K562 (cell line): Measurements from ENCODE around the gene ARFGEF2. TPM values are rescaled to one million over a fixed set of nuclear protein-coding genes. Genes with fewer than 3 reads are reported as not detected.
A peak's percentile ranks its signal among the peaks of the same experiment; 100 is the strongest.

Source experiments
- ARID3B ChIP-seq: fragments of 250-450 bp; sonication (Bioruptor Pico); IDR thresholded peaks from 2 replicates; pipeline ENCODE4 v1.4.0; 2020; ENCODE audit warnings: borderline replicate concordance
- BCL6 ChIP-seq: fragments of 250-450 bp; sonication (Bioruptor Pico); IDR thresholded peaks from 2 replicates; pipeline ENCODE4 v1.4.0; 2020
- CGGBP1 ChIP-seq: fragments of 250-450 bp; sonication (Bioruptor Pico); IDR thresholded peaks from 2 replicates; pipeline ENCODE4 v1.9.0; 2021; ENCODE audit warnings: mild to moderate bottlenecking
- DDX20 ChIP-seq: fragments of 450-650 bp; IDR thresholded peaks from 2 replicates; pipeline ENCODE4 v1.6.1; 2016; ENCODE audit warnings: missing genetic modification characterization, low read depth, mild to moderate bottlenecking, missing compliant biosample characterization, moderate library complexity
- ETS1 ChIP-seq: conservative IDR thresholded peaks from 2 replicates; pipeline ENCODE4 v1.6.1; 2011; ENCODE audit warnings: low read depth, mild to moderate bottlenecking, low read length; ENCODE audit not compliant: control insufficient read depth
- FOSL1 ChIP-seq: fragments of 200-800 bp; sonication (Bioruptor generic); conservative IDR thresholded peaks from 2 replicates; pipeline ENCODE4 v1.6.1; 2016; ENCODE audit warnings: missing genetic modification characterization, missing compliant biosample characterization
- GABPB1 ChIP-seq: sonication (generic); formaldehyde crosslinking; IDR thresholded peaks from 2 replicates; pipeline ENCODE4 v1.8.0; 2022; ENCODE audit warnings: mild to moderate bottlenecking, missing genetic modification reagents
- HDAC2 ChIP-seq: fragments of 450-650 bp; IDR thresholded peaks from 2 replicates; pipeline ENCODE4 v1.6.1; 2016; ENCODE audit warnings: mild to moderate bottlenecking
- HES1 ChIP-seq: fragments of 450-650 bp; IDR thresholded peaks from 2 replicates; pipeline ENCODE4 v1.6.1; 2016; ENCODE audit warnings: low read depth, mild to moderate bottlenecking, moderate library complexity
- MTA1 ChIP-seq: fragments of 450-650 bp; IDR thresholded peaks from 2 replicates; pipeline ENCODE4 v1.6.1; 2017; ENCODE audit warnings: borderline replicate concordance
- MYNN ChIP-seq, 2 experiments: sonication (generic); formaldehyde crosslinking in 1 of 2; IDR thresholded peaks; 2 replicates each; pipeline versions ENCODE4 v1.5.0 to v1.6.1; 2016 to 2020; ENCODE audit warnings: antibody characterized with exemption in 1 of 2, missing genetic modification reagents in 1 of 2
- PYGO2 ChIP-seq: fragments of 450-650 bp; IDR thresholded peaks from 2 replicates; pipeline ENCODE4 v1.6.1; 2016; ENCODE audit warnings: mild to moderate bottlenecking, missing genetic modification characterization, moderate library complexity, missing compliant biosample characterization
- RB1 ChIP-seq: fragments of 450-650 bp; IDR thresholded peaks from 2 replicates; pipeline ENCODE4 v1.6.1; 2017; ENCODE audit warnings: low read depth, mild to moderate bottlenecking
- RERE ChIP-seq: sonication (generic); formaldehyde crosslinking; IDR thresholded peaks from 2 replicates; pipeline ENCODE4 v1.8.0; 2023; ENCODE audit warnings: missing genetic modification reagents, mild to moderate bottlenecking, borderline replicate concordance
- RUNX1 ChIP-seq: sonication (generic); IDR thresholded peaks from 2 replicates; pipeline ENCODE4 v1.6.1; 2016; ENCODE audit warnings: antibody characterized with exemption, low read depth
- SMARCE1 ChIP-seq: fragments of 450-650 bp; IDR thresholded peaks from 2 replicates; pipeline ENCODE4 v1.7.1; 2016; ENCODE audit warnings: mild to moderate bottlenecking
- STAT5A ChIP-seq: IDR thresholded peaks from 2 replicates; pipeline ENCODE4 v1.6.1; 2012; ENCODE audit warnings: low read length, inconsistent platforms, borderline replicate concordance
- ZBTB43 ChIP-seq: sonication (generic); formaldehyde crosslinking; IDR thresholded peaks from 2 replicates; pipeline ENCODE4 v1.8.0; 2023; ENCODE audit warnings: mild to moderate bottlenecking, missing genetic modification reagents
- ZNF239 ChIP-seq: fragments of 250-450 bp; sonication (Bioruptor Pico); IDR thresholded peaks from 2 replicates; pipeline ENCODE4 v1.4.0; 2020; ENCODE audit warnings: mild to moderate bottlenecking
- polyA plus RNA-seq, 8 experiments: library from polyadenylated mRNA; depleted of rRNA in 4 of 8; stranded (reverse) in 5 of 8; unstranded in 3 of 8; fragments of >200 nt; fragmentation: Nextera tagmentation in 2 of 8; fragmentation: Illumina TruSeq in 1 of 8; extraction: Ambion mirVana in 2 of 8; extraction: Trizol in 1 of 8; gene quantifications; 2 replicates each; pipeline versions ENCODE4 v1.2.1 to v1.2.3, GENCODE V29; 2011 to 2014; ENCODE audit warnings: inconsistent platforms in 1 of 8, missing spikeins in 1 of 8
- total RNA-seq, 7 experiments: library from RNA; depleted of rRNA in 6 of 7; stranded (reverse); fragments of >200 nt in 6 of 7; fragmentation: Illumina TruSeq in 2 of 7; extraction: Trizol in 2 of 7; gene quantifications; 2 replicates each; pipeline versions ENCODE4 v1.2.1 to v1.2.3, GENCODE V29; 2011 to 2021; ENCODE audit warnings: low replicate concordance in 1 of 7

The ARFGEF2 gene
- total and polyA plus RNA-seq, 9 of the 15 experiments (the other 6 are each of a cell fraction or from before 2014, with no cell fraction given) = 4.2 to 18.8 (median 13.7) TPM

- peak; percentile 80; the same call in 1 of the 2 replicates for TF ChIP-seq MTA1
- TF ChIP-seq RB1 = no peak
- peak; percentile 95 for TF ChIP-seq SMARCE1
- TF ChIP-seq HDAC2 = peak; percentile 99
- no peak for TF ChIP-seq ZBTB43 (CRISPR knock-in tag)
- peak; percentile 99 for TF ChIP-seq RUNX1
- peak; percentile 48; the same call in 1 of the 2 replicates for TF ChIP-seq GABPB1
- no peak for TF ChIP-seq ETS1
- no peak for TF ChIP-seq ARID3B (CRISPR knock-in tag)
- no peak for TF ChIP-seq BCL6
- TF ChIP-seq PYGO2 (tag) = no peak
- TF ChIP-seq MYNN (IDR thresholded peaks at IDR 0.05) = peak; percentile 68
- no peak for TF ChIP-seq MYNN (CRISPR knock-in tag; IDR thresholded peaks at IDR 0.05)
- TF ChIP-seq FOSL1 = peak; percentile 84
- TF ChIP-seq STAT5A = peak; percentile 54; the same call in 1 of the 2 replicates
- 0 out of 2 replicates have a peak, but pooled peaks have one; percentile 42 for TF ChIP-seq RERE (CRISPR knock-in tag)
- TF ChIP-seq DDX20 (tag) = 0 out of 2 replicates have a peak, but pooled peaks have one; percentile 52
- TF ChIP-seq CGGBP1 (CRISPR knock-in tag) = no peak
- peak; percentile 100 for TF ChIP-seq HES1
- no peak for TF ChIP-seq ZNF239 (CRISPR knock-in tag)
Observed at GRCh38 chr20:49037962-49038387, 116.5 kb downstream of the ARFGEF2 start (continued).
